Measurements from ENCODE around the gene ZNF277. TPM values are rescaled to one million over a fixed set of nuclear protein-coding genes. Genes with fewer than 3 reads are reported as not detected.

ZNF277 gene
- total and polyA plus RNA-seq, 2 donors (not counting 3 experiments of a cell fraction or from before 2014, with no cell fraction given): 7.8 to 22.6 TPM

DNA sequence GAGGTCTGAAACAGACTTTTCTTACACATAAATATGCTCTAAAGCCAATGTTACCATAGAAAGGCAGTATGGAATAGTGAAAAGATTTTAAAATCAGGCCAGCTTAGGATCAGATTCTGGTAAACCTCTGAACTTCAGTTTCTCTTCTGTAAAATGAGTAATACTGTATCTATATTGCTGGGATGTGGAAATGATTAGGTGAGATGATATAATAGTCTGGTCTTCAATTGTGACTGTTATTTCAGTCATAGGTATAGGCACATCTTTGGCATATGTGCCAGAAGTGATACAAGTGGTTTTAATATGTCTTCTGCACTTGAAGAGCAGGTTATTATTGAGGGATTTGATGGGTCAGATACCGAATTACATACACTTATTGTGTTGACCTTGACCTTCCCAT lies 7.2 kb downstream of the ZNF277 start:
- no peaks in the 10 kb centered on the region for H3K9me1 ChIP-seq (replicated peaks; ENCODE audit: control insufficient read depth, extremely low read depth, insufficient read depth, low read length)
- no peaks in the 10 kb centered on the region for H3K9me3 ChIP-seq (replicated peaks; ENCODE audit: control insufficient read depth, insufficient read depth, low read length)
- H3K4me3 ChIP-seq (replicated peaks in 1 of 3; ENCODE audit: insufficient read depth in 1 of 3, low read depth in 1 of 3, low read length in 3 of 3): no peak overlapping the region
- H3K36me3 ChIP-seq (ENCODE audit: control insufficient read depth in 2 of 2, extremely low read depth in 1 of 2, insufficient read depth in 2 of 2, low read length in 2 of 2): no peaks in the 10 kb centered on the region
- H3K4me2 ChIP-seq (ENCODE audit: insufficient read depth, low read length): no peak overlapping the region
- DNase-seq (ENCODE audit: low read depth, low spot score) (no peak), FAIRE-seq (no peak)
- H3K27me3 ChIP-seq (ENCODE audit: control insufficient read depth in 2 of 2, insufficient read depth in 2 of 2, low read length in 2 of 2): no peaks in the 10 kb centered on the region
- intact Hi-C loops (cut with micrococcal nuclease): no loop called here
- dilution Hi-C loops (cut with MboI; ENCODE audit: extremely low pct_ligation_motif_present, low sequenced_read_pairs): no loop called here
- no peak overlapping the region for H3K27ac ChIP-seq (ENCODE audit: insufficient read depth, low read depth, low read length)
- no peaks in the 10 kb centered on the region for H3K4me1 ChIP-seq (ENCODE audit: control insufficient read depth, extremely low read depth, insufficient read depth, low read length)
- H2AFZ ChIP-seq (ENCODE audit: low read depth, low read length): no peak overlapping the region
- TF ChIP-seq FOS (IDR thresholded peaks at IDR 0.05; ENCODE audit: borderline replicate concordance, insufficient read depth, low read length): no peak
- TF ChIP-seq, protein P1, sequence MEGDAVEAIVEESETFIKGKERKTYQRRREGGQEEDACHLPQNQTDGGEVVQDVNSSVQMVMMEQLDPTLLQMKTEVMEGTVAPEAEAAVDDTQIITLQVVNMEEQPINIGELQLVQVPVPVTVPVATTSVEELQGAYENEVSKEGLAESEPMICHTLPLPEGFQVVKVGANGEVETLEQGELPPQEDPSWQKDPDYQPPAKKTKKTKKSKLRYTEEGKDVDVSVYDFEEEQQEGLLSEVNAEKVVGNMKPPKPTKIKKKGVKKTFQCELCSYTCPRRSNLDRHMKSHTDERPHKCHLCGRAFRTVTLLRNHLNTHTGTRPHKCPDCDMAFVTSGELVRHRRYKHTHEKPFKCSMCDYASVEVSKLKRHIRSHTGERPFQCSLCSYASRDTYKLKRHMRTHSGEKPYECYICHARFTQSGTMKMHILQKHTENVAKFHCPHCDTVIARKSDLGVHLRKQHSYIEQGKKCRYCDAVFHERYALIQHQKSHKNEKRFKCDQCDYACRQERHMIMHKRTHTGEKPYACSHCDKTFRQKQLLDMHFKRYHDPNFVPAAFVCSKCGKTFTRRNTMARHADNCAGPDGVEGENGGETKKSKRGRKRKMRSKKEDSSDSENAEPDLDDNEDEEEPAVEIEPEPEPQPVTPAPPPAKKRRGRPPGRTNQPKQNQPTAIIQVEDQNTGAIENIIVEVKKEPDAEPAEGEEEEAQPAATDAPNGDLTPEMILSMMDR (IDR thresholded peaks at IDR 0.05; ENCODE audit: extremely low read depth in 1 of 2, insufficient read depth in 1 of 2, low read depth in 1 of 2, low read length in 2 of 2): no peak
- TF ChIP-seq EZH2 (IDR thresholded peaks at IDR 0.05; ENCODE audit: borderline replicate concordance, low read depth, low read length, severe bottlenecking): no peak
- TF ChIP-seq GATA2 (IDR thresholded peaks at IDR 0.05; ENCODE audit: insufficient read depth, insufficient read length, low read depth, low read length): no peak
- no peak for TF ChIP-seq MYC (IDR thresholded peaks at IDR 0.05; ENCODE audit: low read depth, low read length)
- TF ChIP-seq, protein P2, sequence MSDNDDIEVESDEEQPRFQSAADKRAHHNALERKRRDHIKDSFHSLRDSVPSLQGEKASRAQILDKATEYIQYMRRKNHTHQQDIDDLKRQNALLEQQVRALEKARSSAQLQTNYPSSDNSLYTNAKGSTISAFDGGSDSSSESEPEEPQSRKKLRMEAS (IDR thresholded peaks at IDR 0.05; ENCODE audit: insufficient read depth, insufficient read length): no peak
- TF ChIP-seq POLR2A (IDR thresholded peaks at IDR 0.05; ENCODE audit: low read depth, low read length): no peak
- no peak for TF ChIP-seq POLR2AphosphoS5 (IDR thresholded peaks at IDR 0.05; ENCODE audit: insufficient read depth, low read depth, low read length)
- TF ChIP-seq JUN (IDR thresholded peaks at IDR 0.05; ENCODE audit: borderline replicate concordance, insufficient read depth, insufficient read length, low read depth): no peak
- ChIA-PET POLR2A (no interaction called here), CTCF (interaction anchor here (0.7 to 1.8 kb wide), 3 partner anchors 10 to 34 kb away, joined by 3 to 4 read pairs (median 4); no protein-coding TSS in a partner anchor)
- H3K9ac ChIP-seq (replicated peaks; ENCODE audit: extremely low read depth, insufficient read depth, low read length): no peak overlapping the region
- H4K20me1 ChIP-seq (replicated peaks; ENCODE audit: control insufficient read depth, extremely low read depth, insufficient read depth, low read length): peaks cover 2% of the 10 kb centered on the region
- BruUV-seq (replicated peaks): no TSS peak
- peaks cover 29% of the 10 kb centered on the region for H3K79me2 ChIP-seq (ENCODE audit: control insufficient read depth, insufficient read depth, low read length)

Data from endothelial cell of umbilical vein (primary cell).